Measurements from ENCODE around the gene MAPK12. TPM values are rescaled to one million over a fixed set of nuclear protein-coding genes. Genes with fewer than 3 reads are reported as not detected.

MAPK12 gene
- total and polyA plus RNA-seq, 8 donors, result 4.7 to 49.6 (median 8.2) TPM

GRCh38 chr22:50249341-50250248, 11.9 kb downstream of the MAPK12 start:
- H3K4me3 ChIP-seq, result peak overlapping the region in 3 of 4 donors; percentile 62 to 78 (median 66)
- H3K27me3 ChIP-seq, result no peaks in the 10 kb centered on the region
- TF ChIP-seq POLR2A (IDR thresholded peaks at IDR 0.05) (no peak), POLR2AphosphoS5 (IDR thresholded peaks at IDR 0.05) (no peak), CTCF (IDR thresholded peaks at IDR 0.05) (no peak), EP300 (IDR thresholded peaks at IDR 0.05) (no peak)
- no peaks in the 10 kb centered on the region for H3K9me3 ChIP-seq
- WGBS, 5 donors, result 83 to 88% (median 87%) methylated on average over 21 to 32 of the region's 32 CpGs
- H3K36me3 ChIP-seq, result peaks cover 11 to 24% (median 17%) of the 10 kb centered on the region in 4 donors
- H3K4me1 ChIP-seq, result peaks cover 39 to 72% (median 68%) of the 10 kb centered on the region in 4 donors
- DNase-seq, result no peak
- intact Hi-C loops (cut with DNase I; ENCODE audit: low total_unique reads), result loop anchor here (10.0 kb wide), 1 partner anchor 255 kb away; the partner anchor contains the start of genes LMF2 and NCAPH2
- H3K27ac ChIP-seq, result no peak overlapping the region

GRCh38 chr22:50248196-50249081, 13.0 kb downstream of the MAPK12 start:
- Histone ChIP-seq H3K27ac (peak overlapping the region in 1 of 5 donors; percentile 27), H3K4me1 (peaks cover 46 to 81% (median 79%) of the 10 kb centered on the region in 4 donors), H3K4me3 (no peak overlapping the region), H3K36me3 (peaks cover 11 to 24% (median 17%) of the 10 kb centered on the region in 4 donors), H3K27me3 (no peaks in the 10 kb centered on the region), H3K9me3 (no peaks in the 10 kb centered on the region)
- 80 to 89% (median 85%) methylated on average over 14 to 29 of the region's 29 CpGs for WGBS, 5 donors
- TF ChIP-seq POLR2AphosphoS5 (IDR thresholded peaks at IDR 0.05) (no peak), CTCF (IDR thresholded peaks at IDR 0.05) (no peak), POLR2A (IDR thresholded peaks at IDR 0.05) (no peak), EP300 (IDR thresholded peaks at IDR 0.05) (no peak)
- intact Hi-C loops (cut with DNase I; ENCODE audit: low total_unique reads), result no loop called here
- no peak for DNase-seq

- intact Hi-C loops (cut with DNase I; ENCODE audit: low total_unique reads), result no loop called here
- Histone ChIP-seq H3K4me3 (no peak overlapping the region), H3K27me3 (no peaks in the 10 kb centered on the region), H3K27ac (peak overlapping the region in 3 of 5 donors; percentile 27 to 49 (median 29)), H3K36me3 (peaks cover 11 to 24% (median 17%) of the 10 kb centered on the region in 4 donors), H3K9me3 (no peaks in the 10 kb centered on the region), H3K4me1 (peaks cover 53 to 88% (median 86%) of the 10 kb centered on the region in 4 donors)
- DNase-seq, result peak; percentile 78 to 91
- 20 to 38% (median 29%) methylated on average over 9 to 16 of the region's 16 CpGs; no CpG with 5 or more reads in 1 of the 5 donors for WGBS, 5 donors
- TF ChIP-seq CTCF (IDR thresholded peaks at IDR 0.05) (no peak), POLR2AphosphoS5 (IDR thresholded peaks at IDR 0.05) (peak in 1 of 3 donors; percentile 44), EP300 (IDR thresholded peaks at IDR 0.05) (no peak), POLR2A (IDR thresholded peaks at IDR 0.05) (no peak)
These were observed 13.7 kb downstream of the MAPK12 start for GRCh38 chr22:50247748-50248147.
